HepG2 (cell line): ENCODE results near the gene USP36. TPM values are rescaled to one million over a fixed set of nuclear protein-coding genes. Genes with fewer than 3 reads are reported as not detected.

Experiments used
- ASH2L ChIP-seq: fragments of 300-600, 200-600 bp; sonication (generic); IDR thresholded peaks from 2 replicates; pipeline ENCODE4 v1.7.0; 2017; ENCODE audit warnings: low read depth, mild to moderate bottlenecking, moderate library complexity, mixed read lengths, low read length; ENCODE audit not compliant: insufficient read length
- FOXJ3 ChIP-seq: sonication (generic); formaldehyde crosslinking; IDR thresholded peaks from 2 replicates; pipeline ENCODE4 v1.4.0; 2020; ENCODE audit warnings: missing genetic modification reagents, mild to moderate bottlenecking, borderline replicate concordance
- GATAD2A ChIP-seq: IDR thresholded peaks from 2 replicates; pipeline ENCODE4 v1.6.1; 2016
- KLF13 ChIP-seq: sonication (generic); formaldehyde crosslinking; IDR thresholded peaks from 2 replicates; pipeline ENCODE4 v1.4.0; 2020; ENCODE audit warnings: mild to moderate bottlenecking, missing genetic modification reagents
- NCOA1 ChIP-seq: sonication (generic); formaldehyde crosslinking; IDR thresholded peaks from 2 replicates; pipeline ENCODE4 v1.9.0; 2021; ENCODE audit warnings: missing genetic modification reagents
- NR2C2 ChIP-seq: sonication (generic); formaldehyde crosslinking; IDR thresholded peaks from 2 replicates; pipeline ENCODE4 v1.4.0; 2020; ENCODE audit warnings: missing genetic modification reagents, mild to moderate bottlenecking, moderate library complexity, borderline replicate concordance
- RBM22 ChIP-seq: fragments of 200-400 bp; formaldehyde crosslinking; optimal IDR thresholded peaks from 2 replicates; pipeline ENCODE3; 2017; ENCODE audit warnings: mild to moderate bottlenecking, low read length, moderate library complexity
- SP4 ChIP-seq: sonication (generic); formaldehyde crosslinking; IDR thresholded peaks from 2 replicates; pipeline ENCODE4 v1.8.1; 2023; ENCODE audit warnings: mild to moderate bottlenecking, missing genetic modification reagents
- STAT5B ChIP-seq: sonication (generic); formaldehyde crosslinking; IDR thresholded peaks from 2 replicates; pipeline ENCODE4 v1.4.0; 2020; ENCODE audit warnings: missing genetic modification reagents
- ZBTB1 ChIP-seq: sonication (generic); formaldehyde crosslinking; IDR thresholded peaks from 2 replicates; pipeline ENCODE4 v1.4.0; 2020; ENCODE audit warnings: missing genetic modification reagents, borderline replicate concordance
- ZFP36L2 ChIP-seq: sonication (generic); formaldehyde crosslinking; IDR thresholded peaks from 2 replicates; pipeline ENCODE4 v1.4.0; 2020; ENCODE audit warnings: missing genetic modification reagents
- ZNF224 ChIP-seq: sonication (generic); formaldehyde crosslinking; IDR thresholded peaks from 2 replicates; pipeline ENCODE4 v1.5.0; 2020; ENCODE audit warnings: mild to moderate bottlenecking, missing genetic modification reagents
- ZNF724P ChIP-seq: sonication (generic); formaldehyde crosslinking; IDR thresholded peaks from 2 replicates; pipeline ENCODE4 v1.8.0; 2022; ENCODE audit warnings: missing genetic modification reagents, borderline replicate concordance
- ZSCAN9 ChIP-seq: IDR thresholded peaks from 2 replicates; pipeline ENCODE4 v1.6.1; 2016; ENCODE audit warnings: borderline replicate concordance
- polyA plus RNA-seq, 8 experiments: library from polyadenylated mRNA; depleted of rRNA in 3 of 8; stranded (reverse) in 7 of 8; unstranded in 1 of 8; fragments of >200 nt; fragmentation: Illumina TruSeq in 4 of 8; extraction: Trizol in 4 of 8; gene quantifications; 2 replicates each; pipeline versions ENCODE4 v1.2.1 to v1.2.3, GENCODE V29; 2011 to 2016; ENCODE audit warnings: low read depth in 4 of 8, missing spikeins in 1 of 8, mixed read lengths in 1 of 8; ENCODE audit not compliant: insufficient read depth in 1 of 8
- total RNA-seq, 5 experiments: library from RNA; depleted of rRNA; stranded (reverse); fragments of >200 nt; fragmentation: Illumina TruSeq; extraction: Trizol; gene quantifications; 2 replicates each; pipeline ENCODE4 v1.2.3, GENCODE V29; 2016; ENCODE audit warnings: low read depth in 1 of 5
- TF ChIP-seq, protein P1 (sequence below): sonication (generic); formaldehyde crosslinking; IDR thresholded peaks from 2 replicates; pipeline ENCODE4 v1.8.1; 2022; ENCODE audit warnings: mild to moderate bottlenecking, missing genetic modification reagents
- TF ChIP-seq, protein P2 (sequence below), 2 experiments: sonication (generic) in 1 of 2; formaldehyde crosslinking in 1 of 2; IDR thresholded peaks; 2 replicates each; pipeline versions ENCODE4 v1.6.1 to v1.9.0; 2014 to 2022; ENCODE audit warnings: antibody characterized with exemption in 1 of 2, borderline replicate concordance in 1 of 2, inconsistent platforms in 1 of 2, low read depth in 1 of 2, missing genetic modification reagents in 1 of 2
- TF ChIP-seq, protein P3 (sequence below): sonication (generic); formaldehyde crosslinking; IDR thresholded peaks from 2 replicates; pipeline ENCODE4 v1.4.0; 2020; ENCODE audit warnings: missing genetic modification reagents, borderline replicate concordance

Gene USP36
- total and polyA plus RNA-seq, 2 of the 13 experiments (the other 11 are each of a cell fraction or from before 2014, with no cell fraction given), result 29.6 to 45.9 TPM

DNA sequence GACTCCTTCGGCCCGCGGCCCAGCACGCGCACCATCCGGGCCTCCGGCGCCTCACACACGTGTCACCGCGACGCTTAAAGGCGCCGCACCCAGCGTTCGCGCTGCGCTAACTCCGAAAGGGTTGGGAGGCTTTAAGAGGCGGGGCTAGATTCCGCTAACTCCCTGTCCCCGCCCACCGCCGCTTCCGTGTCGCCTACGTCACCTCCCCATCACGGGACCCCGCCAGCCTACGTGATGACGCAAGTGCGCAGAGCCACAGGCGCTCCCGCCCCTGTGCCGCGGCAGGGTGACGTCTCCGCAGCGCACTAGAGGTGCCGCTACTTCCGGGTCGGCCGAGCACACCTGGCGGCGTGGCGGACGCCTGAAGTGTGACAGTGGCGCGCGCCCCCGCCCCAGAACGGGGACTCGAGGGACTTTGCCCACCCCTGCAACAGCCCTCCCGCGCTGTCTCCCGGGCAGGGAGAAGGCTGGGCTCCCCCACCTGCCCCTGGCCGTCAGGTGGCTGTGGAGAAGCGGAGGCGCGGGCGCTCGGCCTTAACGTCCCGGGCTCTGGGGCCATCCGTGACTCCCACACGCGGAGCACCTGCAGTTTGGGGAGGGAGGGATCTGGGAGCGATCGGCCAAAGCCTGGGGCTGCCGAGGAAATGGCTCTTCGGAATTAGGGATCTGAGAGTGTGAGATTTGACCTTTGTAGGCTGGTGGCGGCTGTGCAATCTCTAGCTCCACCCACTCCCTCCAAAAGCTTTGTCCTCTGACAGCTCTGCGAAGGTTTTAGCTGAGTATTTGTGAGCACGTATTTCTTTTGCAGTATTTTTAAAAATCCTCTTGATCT, at the start of gene USP36 (continued):
- TF ChIP-seq, protein P1, sequence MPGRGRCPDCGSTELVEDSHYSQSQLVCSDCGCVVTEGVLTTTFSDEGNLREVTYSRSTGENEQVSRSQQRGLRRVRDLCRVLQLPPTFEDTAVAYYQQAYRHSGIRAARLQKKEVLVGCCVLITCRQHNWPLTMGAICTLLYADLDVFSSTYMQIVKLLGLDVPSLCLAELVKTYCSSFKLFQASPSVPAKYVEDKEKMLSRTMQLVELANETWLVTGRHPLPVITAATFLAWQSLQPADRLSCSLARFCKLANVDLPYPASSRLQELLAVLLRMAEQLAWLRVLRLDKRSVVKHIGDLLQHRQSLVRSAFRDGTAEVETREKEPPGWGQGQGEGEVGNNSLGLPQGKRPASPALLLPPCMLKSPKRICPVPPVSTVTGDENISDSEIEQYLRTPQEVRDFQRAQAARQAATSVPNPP (CRISPR knock-in tag), result peak; percentile 98
- TF ChIP-seq ZSCAN9 (CRISPR knock-in tag) (no peak), ASH2L (peak; percentile 91), SP4 (CRISPR knock-in tag) (peak; percentile 100), ZBTB1 (CRISPR knock-in tag) (no peak), GATAD2A (CRISPR knock-in tag) (peak; percentile 85), STAT5B (CRISPR knock-in tag) (peak; percentile 88; the same call in 1 of the 2 replicates), ZFP36L2 (CRISPR knock-in tag) (no peak; the same call in 1 of the 2 replicates), FOXJ3 (CRISPR knock-in tag) (peak; percentile 67; the same call in 1 of the 2 replicates), KLF13 (CRISPR knock-in tag) (peak; percentile 97), NCOA1 (peak; percentile 83), RBM22 (no peak), ZNF724P (peak; percentile 80; the same call in 1 of the 2 replicates), NR2C2 (CRISPR knock-in tag) (peak; percentile 94), ZNF224 (no peak; the same call in 1 of the 2 replicates)
- TF ChIP-seq, protein P2, sequence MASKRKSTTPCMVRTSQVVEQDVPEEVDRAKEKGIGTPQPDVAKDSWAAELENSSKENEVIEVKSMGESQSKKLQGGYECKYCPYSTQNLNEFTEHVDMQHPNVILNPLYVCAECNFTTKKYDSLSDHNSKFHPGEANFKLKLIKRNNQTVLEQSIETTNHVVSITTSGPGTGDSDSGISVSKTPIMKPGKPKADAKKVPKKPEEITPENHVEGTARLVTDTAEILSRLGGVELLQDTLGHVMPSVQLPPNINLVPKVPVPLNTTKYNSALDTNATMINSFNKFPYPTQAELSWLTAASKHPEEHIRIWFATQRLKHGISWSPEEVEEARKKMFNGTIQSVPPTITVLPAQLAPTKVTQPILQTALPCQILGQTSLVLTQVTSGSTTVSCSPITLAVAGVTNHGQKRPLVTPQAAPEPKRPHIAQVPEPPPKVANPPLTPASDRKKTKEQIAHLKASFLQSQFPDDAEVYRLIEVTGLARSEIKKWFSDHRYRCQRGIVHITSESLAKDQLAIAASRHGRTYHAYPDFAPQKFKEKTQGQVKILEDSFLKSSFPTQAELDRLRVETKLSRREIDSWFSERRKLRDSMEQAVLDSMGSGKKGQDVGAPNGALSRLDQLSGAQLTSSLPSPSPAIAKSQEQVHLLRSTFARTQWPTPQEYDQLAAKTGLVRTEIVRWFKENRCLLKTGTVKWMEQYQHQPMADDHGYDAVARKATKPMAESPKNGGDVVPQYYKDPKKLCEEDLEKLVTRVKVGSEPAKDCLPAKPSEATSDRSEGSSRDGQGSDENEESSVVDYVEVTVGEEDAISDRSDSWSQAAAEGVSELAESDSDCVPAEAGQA (IDR thresholded peaks at IDR 0.05; ENCODE audit: low read depth), result peak; percentile 100
- TF ChIP-seq, protein P2 (CRISPR knock-in tag; IDR thresholded peaks at IDR 0.05; ENCODE audit: borderline replicate concordance), result peak; percentile 57; the same call in 1 of the 2 replicates
- TF ChIP-seq, protein P3, sequence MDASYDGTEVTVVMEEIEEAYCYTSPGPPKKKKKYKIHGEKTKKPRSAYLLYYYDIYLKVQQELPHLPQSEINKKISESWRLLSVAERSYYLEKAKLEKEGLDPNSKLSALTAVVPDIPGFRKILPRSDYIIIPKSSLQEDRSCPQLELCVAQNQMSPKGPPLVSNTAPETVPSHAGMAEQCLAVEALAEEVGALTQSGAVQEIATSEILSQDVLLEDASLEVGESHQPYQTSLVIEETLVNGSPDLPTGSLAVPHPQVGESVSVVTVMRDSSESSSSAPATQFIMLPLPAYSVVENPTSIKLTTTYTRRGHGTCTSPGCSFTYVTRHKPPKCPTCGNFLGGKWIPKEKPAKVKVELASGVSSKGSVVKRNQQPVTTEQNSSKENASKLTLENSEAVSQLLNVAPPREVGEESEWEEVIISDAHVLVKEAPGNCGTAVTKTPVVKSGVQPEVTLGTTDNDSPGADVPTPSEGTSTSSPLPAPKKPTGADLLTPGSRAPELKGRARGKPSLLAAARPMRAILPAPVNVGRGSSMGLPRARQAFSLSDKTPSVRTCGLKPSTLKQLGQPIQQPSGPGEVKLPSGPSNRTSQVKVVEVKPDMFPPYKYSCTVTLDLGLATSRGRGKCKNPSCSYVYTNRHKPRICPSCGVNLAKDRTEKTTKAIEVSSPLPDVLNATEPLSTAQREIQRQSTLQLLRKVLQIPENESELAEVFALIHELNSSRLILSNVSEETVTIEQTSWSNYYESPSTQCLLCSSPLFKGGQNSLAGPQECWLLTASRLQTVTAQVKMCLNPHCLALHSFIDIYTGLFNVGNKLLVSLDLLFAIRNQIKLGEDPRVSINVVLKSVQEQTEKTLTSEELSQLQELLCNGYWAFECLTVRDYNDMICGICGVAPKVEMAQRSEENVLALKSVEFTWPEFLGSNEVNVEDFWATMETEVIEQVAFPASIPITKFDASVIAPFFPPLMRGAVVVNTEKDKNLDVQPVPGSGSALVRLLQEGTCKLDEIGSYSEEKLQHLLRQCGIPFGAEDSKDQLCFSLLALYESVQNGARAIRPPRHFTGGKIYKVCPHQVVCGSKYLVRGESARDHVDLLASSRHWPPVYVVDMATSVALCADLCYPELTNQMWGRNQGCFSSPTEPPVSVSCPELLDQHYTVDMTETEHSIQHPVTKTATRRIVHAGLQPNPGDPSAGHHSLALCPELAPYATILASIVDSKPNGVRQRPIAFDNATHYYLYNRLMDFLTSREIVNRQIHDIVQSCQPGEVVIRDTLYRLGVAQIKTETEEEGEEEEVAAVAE (CRISPR knock-in tag), result peak; percentile 87
